ENCODE data around the gene SBSN. TPM values are rescaled to one million over a fixed set of nuclear protein-coding genes. Genes with fewer than 3 reads are reported as not detected.

Gene SBSN
- total and polyA plus RNA-seq, 10 of the 15 experiments (the other 5 are each of a cell fraction or from before 2014, with no cell fraction given): 0.09 TPM; not detected in 9

DNA sequence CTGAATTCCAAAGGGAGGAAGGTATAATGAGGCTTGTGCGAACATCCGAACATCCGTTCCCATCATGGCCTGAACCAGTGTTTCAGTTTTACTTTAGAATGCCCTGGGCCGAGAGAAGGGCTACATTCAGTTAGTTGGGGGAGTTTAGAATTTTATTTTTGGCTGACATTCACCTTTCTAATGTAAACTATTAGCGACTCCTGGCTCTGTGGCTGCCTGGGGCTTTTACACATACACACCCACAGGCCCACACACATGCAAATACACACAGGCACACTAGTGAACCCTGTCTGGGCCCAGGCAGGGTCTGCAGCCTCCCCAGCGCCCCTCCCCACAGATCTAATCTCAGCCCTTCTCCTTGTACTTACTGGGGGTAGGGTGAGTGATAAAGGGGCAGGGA, 11.2 kb upstream of the SBSN start (continued):
- TF ChIP-seq DPF2 (IDR thresholded peaks at IDR 0.05) (no peak), PAX5 (IDR thresholded peaks at IDR 0.05; ENCODE audit: borderline replicate concordance, low read depth, low read length) (no peak), BCL3 (IDR thresholded peaks at IDR 0.05; ENCODE audit: borderline replicate concordance, insufficient read depth, low read depth, low read length, poor library complexity, severe bottlenecking) (no peak), IRF4 (IDR thresholded peaks at IDR 0.05; ENCODE audit: low read depth, low read length) (no peak), TARDBP (IDR thresholded peaks at IDR 0.05; ENCODE audit: borderline replicate concordance) (no peak), EGR1 (IDR thresholded peaks at IDR 0.05; ENCODE audit: borderline replicate concordance in 1 of 2, low read depth in 2 of 2, low read length in 2 of 2) (no peak), SIN3A (IDR thresholded peaks at IDR 0.05; ENCODE audit: low read depth, low read length) (no peak), LARP7 (IDR thresholded peaks at IDR 0.05) (no peak), CREM (IDR thresholded peaks at IDR 0.05; ENCODE audit: low read depth) (no peak), NFYA (IDR thresholded peaks at IDR 0.05; ENCODE audit: borderline replicate concordance, low read depth, low read length) (no peak), SUPT20H (IDR thresholded peaks at IDR 0.05; ENCODE audit: borderline replicate concordance, control insufficient read depth, low read depth, low read length) (no peak), NR2C2 (IDR thresholded peaks at IDR 0.05; ENCODE audit: borderline replicate concordance, control insufficient read depth, insufficient read length, low read depth) (no peak), ZBTB4 (CRISPR knock-in tag; IDR thresholded peaks at IDR 0.05) (no peak), BMI1 (IDR thresholded peaks at IDR 0.05; ENCODE audit: borderline replicate concordance) (no peak), FOS (IDR thresholded peaks at IDR 0.05; ENCODE audit: borderline replicate concordance, extremely low read depth, insufficient read length) (no peak), POU2F2 (IDR thresholded peaks at IDR 0.05; ENCODE audit: borderline replicate concordance, low read depth, low read length) (peak; percentile 24; the same call in 1 of the 3 replicates)
- TF ChIP-seq, protein P1, sequence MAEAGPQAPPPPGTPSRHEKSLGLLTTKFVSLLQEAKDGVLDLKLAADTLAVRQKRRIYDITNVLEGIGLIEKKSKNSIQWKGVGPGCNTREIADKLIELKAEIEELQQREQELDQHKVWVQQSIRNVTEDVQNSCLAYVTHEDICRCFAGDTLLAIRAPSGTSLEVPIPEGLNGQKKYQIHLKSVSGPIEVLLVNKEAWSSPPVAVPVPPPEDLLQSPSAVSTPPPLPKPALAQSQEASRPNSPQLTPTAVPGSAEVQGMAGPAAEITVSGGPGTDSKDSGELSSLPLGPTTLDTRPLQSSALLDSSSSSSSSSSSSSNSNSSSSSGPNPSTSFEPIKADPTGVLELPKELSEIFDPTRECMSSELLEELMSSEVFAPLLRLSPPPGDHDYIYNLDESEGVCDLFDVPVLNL (IDR thresholded peaks at IDR 0.05; ENCODE audit: low read depth, low read length): no peak
- TF ChIP-seq, protein P2, sequence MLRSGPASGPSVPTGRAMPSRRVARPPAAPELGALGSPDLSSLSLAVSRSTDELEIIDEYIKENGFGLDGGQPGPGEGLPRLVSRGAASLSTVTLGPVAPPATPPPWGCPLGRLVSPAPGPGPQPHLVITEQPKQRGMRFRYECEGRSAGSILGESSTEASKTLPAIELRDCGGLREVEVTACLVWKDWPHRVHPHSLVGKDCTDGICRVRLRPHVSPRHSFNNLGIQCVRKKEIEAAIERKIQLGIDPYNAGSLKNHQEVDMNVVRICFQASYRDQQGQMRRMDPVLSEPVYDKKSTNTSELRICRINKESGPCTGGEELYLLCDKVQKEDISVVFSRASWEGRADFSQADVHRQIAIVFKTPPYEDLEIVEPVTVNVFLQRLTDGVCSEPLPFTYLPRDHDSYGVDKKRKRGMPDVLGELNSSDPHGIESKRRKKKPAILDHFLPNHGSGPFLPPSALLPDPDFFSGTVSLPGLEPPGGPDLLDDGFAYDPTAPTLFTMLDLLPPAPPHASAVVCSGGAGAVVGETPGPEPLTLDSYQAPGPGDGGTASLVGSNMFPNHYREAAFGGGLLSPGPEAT (IDR thresholded peaks at IDR 0.05; ENCODE audit: low read depth): 0 out of 2 replicates have a peak, but pooled peaks have one; percentile 13
- TF ChIP-seq, protein P3, sequence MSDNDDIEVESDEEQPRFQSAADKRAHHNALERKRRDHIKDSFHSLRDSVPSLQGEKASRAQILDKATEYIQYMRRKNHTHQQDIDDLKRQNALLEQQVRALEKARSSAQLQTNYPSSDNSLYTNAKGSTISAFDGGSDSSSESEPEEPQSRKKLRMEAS (IDR thresholded peaks at IDR 0.05; ENCODE audit: low read depth, low read length): no peak
- TF ChIP-seq, protein P4, sequence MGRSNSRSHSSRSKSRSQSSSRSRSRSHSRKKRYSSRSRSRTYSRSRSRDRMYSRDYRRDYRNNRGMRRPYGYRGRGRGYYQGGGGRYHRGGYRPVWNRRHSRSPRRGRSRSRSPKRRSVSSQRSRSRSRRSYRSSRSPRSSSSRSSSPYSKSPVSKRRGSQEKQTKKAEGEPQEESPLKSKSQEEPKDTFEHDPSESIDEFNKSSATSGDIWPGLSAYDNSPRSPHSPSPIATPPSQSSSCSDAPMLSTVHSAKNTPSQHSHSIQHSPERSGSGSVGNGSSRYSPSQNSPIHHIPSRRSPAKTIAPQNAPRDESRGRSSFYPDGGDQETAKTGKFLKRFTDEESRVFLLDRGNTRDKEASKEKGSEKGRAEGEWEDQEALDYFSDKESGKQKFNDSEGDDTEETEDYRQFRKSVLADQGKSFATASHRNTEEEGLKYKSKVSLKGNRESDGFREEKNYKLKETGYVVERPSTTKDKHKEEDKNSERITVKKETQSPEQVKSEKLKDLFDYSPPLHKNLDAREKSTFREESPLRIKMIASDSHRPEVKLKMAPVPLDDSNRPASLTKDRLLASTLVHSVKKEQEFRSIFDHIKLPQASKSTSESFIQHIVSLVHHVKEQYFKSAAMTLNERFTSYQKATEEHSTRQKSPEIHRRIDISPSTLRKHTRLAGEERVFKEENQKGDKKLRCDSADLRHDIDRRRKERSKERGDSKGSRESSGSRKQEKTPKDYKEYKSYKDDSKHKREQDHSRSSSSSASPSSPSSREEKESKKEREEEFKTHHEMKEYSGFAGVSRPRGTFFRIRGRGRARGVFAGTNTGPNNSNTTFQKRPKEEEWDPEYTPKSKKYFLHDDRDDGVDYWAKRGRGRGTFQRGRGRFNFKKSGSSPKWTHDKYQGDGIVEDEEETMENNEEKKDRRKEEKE (IDR thresholded peaks at IDR 0.05): no peak

Measured in GM12878 (cell line).